Glomerular visceral epithelial cell (primary cell): ENCODE results near the gene ZNF14.
"Not testable (repeated sequence)": the region's sequence is repeated elsewhere in the genome, so short reads cannot be mapped to it uniquely, and the experiment has no call there.

Experiments used
- DNase-seq: peaks from one replicate; pipeline ENCODE4 v3.0.0-alpha.2; 2016; ENCODE audit errors: extremely low spot score

The ZNF14 gene

GRCh38 chr19:19687090-19687489 lies 45.8 kb downstream of the ZNF14 start:
- no peak for DNase-seq

GRCh38 chr19:19686580-19686979 lies 46.3 kb downstream of the ZNF14 start:
- no peak for DNase-seq

- not testable (repeated sequence) for DNase-seq
These were observed 46.8 kb downstream of the ZNF14 start for GRCh38 chr19:19686119-19686518.

GRCh38 chr19:19679176-19680073 lies 53.5 kb downstream of the ZNF14 start:
- no peak for DNase-seq

- no peak for DNase-seq
These were observed 55.3 kb downstream of the ZNF14 start for GRCh38 chr19:19677579-19677978.

GRCh38 chr19:19674315-19674714 lies 58.6 kb downstream of the ZNF14 start:
- DNase-seq: no peak

GRCh38 chr19:19672816-19673215 lies 60.1 kb downstream of the ZNF14 start:
- no peak for DNase-seq

GRCh38 chr19:19670070-19670551 lies 62.8 kb downstream of the ZNF14 start:
- DNase-seq: no peak

- DNase-seq: peak; percentile 94
These were observed 64.5 kb downstream of the ZNF14 start, which contains the start of gene ZNF101 for GRCh38 chr19:19668230-19669012. Gene ZNF101, plus strand, starts transcription at chr19:19668839. Its CDS starts 125 bp downstream, at chr19:19668964.

GRCh38 chr19:19665420-19665948 lies 67.4 kb downstream of the ZNF14 start:
- DNase-seq: not testable (repeated sequence)

- peak; percentile 97 for DNase-seq
These were observed 69.4 kb downstream of the ZNF14 start, which contains the start of gene ATP13A1 for GRCh38 chr19:19663256-19664120. Gene ATP13A1, minus strand, starts transcription at chr19:19663676. Its CDS starts 10 bp downstream, at chr19:19663666.

GRCh38 chr19:19662871-19663255 lies 70.0 kb downstream of the ZNF14 start:
- DNase-seq: no peak

- no peak for DNase-seq
These were observed 70.6 kb downstream of the ZNF14 start for GRCh38 chr19:19662344-19662743.

- no peak for DNase-seq
These were observed 71.1 kb downstream of the ZNF14 start for GRCh38 chr19:19661675-19662251.

- DNase-seq: no peak
These were observed 71.7 kb downstream of the ZNF14 start for GRCh38 chr19:19661141-19661674.
